Nephron (organoid): ENCODE measurements around the gene ACTR3.

Experiments
- H3K27ac Mint-ChIP-seq, 3 experiments: 2 replicates each; pipeline ENCODE4 v1.8.0; 2020; ENCODE audit warnings: mixed read lengths in 3 of 3, mild to moderate bottlenecking in 2 of 3, moderate library complexity in 1 of 3
- H3K27me3 Mint-ChIP-seq: 2 replicates; pipeline ENCODE4 v1.8.0; 2021; ENCODE audit warnings: low read depth, mild to moderate bottlenecking, moderate library complexity, mixed read lengths
- H3K36me3 Mint-ChIP-seq: 2 replicates; pipeline ENCODE4 v1.8.0; 2020; ENCODE audit warnings: low read depth, mixed read lengths
- H3K4me1 Mint-ChIP-seq: 2 replicates; pipeline ENCODE4 v1.8.0; 2020; ENCODE audit warnings: mixed read lengths
- H3K4me3 Mint-ChIP-seq, 3 experiments: 2 replicates each; pipeline ENCODE4 v1.8.0; 2020; ENCODE audit warnings: mild to moderate bottlenecking in 3 of 3, mixed read lengths in 3 of 3, moderate library complexity in 2 of 3
- H3K9me3 Mint-ChIP-seq: 2 replicates; pipeline ENCODE4 v1.8.0; 2020; ENCODE audit warnings: mixed read lengths
- TF ChIP-seq, protein P1 (sequence below), 3 experiments: fragments of 200-600 bp; sonication (generic); IDR thresholded peaks; one replicate each; pipeline ENCODE4 v1.5.0; 2021; ENCODE audit warnings: antibody characterized with exemption in 3 of 3; ENCODE audit not compliant: unreplicated experiment in 3 of 3

Gene ACTR3

GRCh38 chr2:113895301-113895700 lies 5.4 kb downstream of the ACTR3 start:
- TF ChIP-seq, protein P1, sequence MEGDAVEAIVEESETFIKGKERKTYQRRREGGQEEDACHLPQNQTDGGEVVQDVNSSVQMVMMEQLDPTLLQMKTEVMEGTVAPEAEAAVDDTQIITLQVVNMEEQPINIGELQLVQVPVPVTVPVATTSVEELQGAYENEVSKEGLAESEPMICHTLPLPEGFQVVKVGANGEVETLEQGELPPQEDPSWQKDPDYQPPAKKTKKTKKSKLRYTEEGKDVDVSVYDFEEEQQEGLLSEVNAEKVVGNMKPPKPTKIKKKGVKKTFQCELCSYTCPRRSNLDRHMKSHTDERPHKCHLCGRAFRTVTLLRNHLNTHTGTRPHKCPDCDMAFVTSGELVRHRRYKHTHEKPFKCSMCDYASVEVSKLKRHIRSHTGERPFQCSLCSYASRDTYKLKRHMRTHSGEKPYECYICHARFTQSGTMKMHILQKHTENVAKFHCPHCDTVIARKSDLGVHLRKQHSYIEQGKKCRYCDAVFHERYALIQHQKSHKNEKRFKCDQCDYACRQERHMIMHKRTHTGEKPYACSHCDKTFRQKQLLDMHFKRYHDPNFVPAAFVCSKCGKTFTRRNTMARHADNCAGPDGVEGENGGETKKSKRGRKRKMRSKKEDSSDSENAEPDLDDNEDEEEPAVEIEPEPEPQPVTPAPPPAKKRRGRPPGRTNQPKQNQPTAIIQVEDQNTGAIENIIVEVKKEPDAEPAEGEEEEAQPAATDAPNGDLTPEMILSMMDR (IDR thresholded peaks at IDR 0.05; ENCODE audit: unreplicated experiment in 3 of 3), result no peak
- H3K4me3 Mint-ChIP-seq, result no peak overlapping the region
- H3K36me3 Mint-ChIP-seq, result peaks cover 13% of the 10 kb centered on the region
- peaks cover 73% of the 10 kb centered on the region for H3K4me1 Mint-ChIP-seq
- H3K9me3 Mint-ChIP-seq, result no peaks in the 10 kb centered on the region
- no peaks in the 10 kb centered on the region for H3K27me3 Mint-ChIP-seq
- no peak overlapping the region for H3K27ac Mint-ChIP-seq

DNA sequence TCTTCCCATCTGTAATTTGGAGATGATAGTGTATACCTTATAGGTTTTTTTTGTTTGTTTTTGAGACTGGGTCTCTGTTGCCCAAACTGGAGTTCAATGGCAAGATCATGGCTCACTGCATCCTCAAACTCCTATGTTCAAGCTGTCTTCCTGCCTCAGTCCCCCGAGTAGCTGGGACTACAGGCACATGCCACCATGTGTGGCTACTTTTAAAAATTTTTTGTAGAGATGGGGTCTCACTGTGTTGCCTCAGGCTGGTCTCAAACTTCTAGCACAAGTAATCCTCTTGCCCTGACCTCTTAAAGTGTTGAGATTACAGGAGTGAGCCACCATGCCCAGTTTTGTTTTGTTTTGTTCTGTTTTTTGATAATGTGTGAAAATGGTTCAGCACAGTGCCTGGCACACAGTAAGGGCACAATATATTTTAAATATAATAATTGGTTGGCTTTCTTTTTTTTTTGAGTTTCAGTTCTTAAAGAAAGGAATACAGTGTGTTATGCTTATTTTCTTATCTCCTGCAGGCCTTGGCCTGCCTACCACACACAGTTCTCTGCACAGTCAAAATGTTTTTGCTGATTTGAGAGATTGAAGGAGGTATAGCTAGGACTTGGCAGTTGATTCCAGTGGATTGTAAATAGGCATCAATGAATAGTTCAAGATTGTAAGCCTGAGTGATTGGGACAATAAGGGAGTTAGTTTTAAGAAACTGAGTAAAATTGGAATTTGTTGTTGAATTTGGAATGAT lies 6.1 kb downstream of the ACTR3 start:
- no peaks in the 10 kb centered on the region for H3K27me3 Mint-ChIP-seq
- H3K9me3 Mint-ChIP-seq, result no peaks in the 10 kb centered on the region
- peaks cover 17% of the 10 kb centered on the region for H3K36me3 Mint-ChIP-seq
- TF ChIP-seq, protein P1 (IDR thresholded peaks at IDR 0.05; ENCODE audit: unreplicated experiment in 3 of 3), result no peak
- peak overlapping the region; percentile 57 to 86 (median 59) for H3K27ac Mint-ChIP-seq
- no peak overlapping the region for H3K4me3 Mint-ChIP-seq
- peaks cover 74% of the 10 kb centered on the region for H3K4me1 Mint-ChIP-seq

DNA sequence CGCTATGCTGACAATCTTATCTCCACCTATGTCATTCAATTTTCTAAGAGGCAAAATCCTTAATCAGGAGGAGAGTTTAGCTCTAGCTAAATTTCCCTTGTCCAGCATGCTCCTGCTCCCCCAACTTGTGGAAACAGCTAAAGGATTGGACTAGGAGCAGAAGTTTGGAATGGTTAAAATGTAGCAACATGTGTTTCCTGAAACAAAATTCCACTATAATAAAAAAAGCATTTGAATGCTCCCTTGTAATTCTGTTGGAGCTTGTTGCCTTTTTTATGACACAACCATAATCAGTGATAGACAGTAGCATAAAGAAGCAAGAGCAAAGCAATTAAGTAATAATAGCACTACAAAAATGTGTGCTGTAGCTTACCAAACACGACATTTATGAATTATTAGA lies 6.9 kb downstream of the ACTR3 start:
- peak overlapping the region in 2 of 3 experiments; percentile 27 to 59 for H3K27ac Mint-ChIP-seq
- H3K4me3 Mint-ChIP-seq, result no peak overlapping the region
- TF ChIP-seq, protein P1 (IDR thresholded peaks at IDR 0.05; ENCODE audit: unreplicated experiment in 3 of 3), result no peak
- H3K27me3 Mint-ChIP-seq, result no peaks in the 10 kb centered on the region
- peaks cover 17% of the 10 kb centered on the region for H3K36me3 Mint-ChIP-seq
- peaks cover 68% of the 10 kb centered on the region for H3K4me1 Mint-ChIP-seq
- no peaks in the 10 kb centered on the region for H3K9me3 Mint-ChIP-seq

GRCh38 chr2:113898081-113898480 lies 8.2 kb downstream of the ACTR3 start:
- Mint-ChIP-seq H3K27ac (no peak overlapping the region), H3K36me3 (peaks cover 14% of the 10 kb centered on the region), H3K4me1 (peaks cover 55% of the 10 kb centered on the region), H3K9me3 (no peaks in the 10 kb centered on the region), H3K4me3 (no peak overlapping the region), H3K27me3 (no peaks in the 10 kb centered on the region)
- TF ChIP-seq, protein P1 (IDR thresholded peaks at IDR 0.05; ENCODE audit: unreplicated experiment in 3 of 3), result no peak

DNA sequence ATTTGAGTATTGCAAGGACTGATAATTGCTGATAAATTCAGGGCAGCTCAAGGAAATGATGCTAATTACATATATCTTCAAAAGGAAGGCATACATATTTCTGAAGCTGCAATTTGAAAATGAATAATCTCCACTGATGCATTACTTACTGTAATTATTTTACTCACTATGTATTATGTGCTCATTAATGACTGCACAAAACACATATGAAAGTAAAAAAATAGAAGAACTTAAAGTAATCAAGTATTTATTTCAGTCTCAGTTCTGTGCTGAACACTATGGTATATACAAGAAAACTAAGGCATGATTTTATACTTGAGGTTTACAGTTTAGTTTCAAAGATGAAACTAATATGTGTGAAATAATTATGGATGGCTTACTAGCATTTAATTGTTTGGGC lies 9.3 kb downstream of the ACTR3 start:
- TF ChIP-seq, protein P1 (IDR thresholded peaks at IDR 0.05; ENCODE audit: unreplicated experiment in 3 of 3), result no peak
- Mint-ChIP-seq H3K27me3 (no peaks in the 10 kb centered on the region), H3K4me1 (peaks cover 48% of the 10 kb centered on the region), H3K9me3 (no peaks in the 10 kb centered on the region), H3K4me3 (no peak overlapping the region), H3K27ac (no peak overlapping the region), H3K36me3 (peaks cover 11% of the 10 kb centered on the region)

GRCh38 chr2:113901943-113902342 lies 12.1 kb downstream of the ACTR3 start:
- Mint-ChIP-seq H3K36me3 (peaks cover 34% of the 10 kb centered on the region), H3K4me1 (peaks cover 27% of the 10 kb centered on the region), H3K9me3 (peaks cover 10% of the 10 kb centered on the region), H3K27me3 (no peaks in the 10 kb centered on the region), H3K4me3 (no peak overlapping the region), H3K27ac (no peak overlapping the region)
- TF ChIP-seq, protein P1 (IDR thresholded peaks at IDR 0.05; ENCODE audit: unreplicated experiment in 3 of 3), result no peak
